Lower leg skin (tissue), 4 donors: ENCODE data around the gene GOLGA5. TPM values are rescaled to one million over a fixed set of nuclear protein-coding genes. Genes with fewer than 3 reads are reported as not detected.
"Not testable (repeated sequence)": the region's sequence is repeated elsewhere in the genome, so short reads cannot be mapped to it uniquely, and the experiment has no call there.

Source experiments
- DNase-seq, 2 donors: peaks; one replicate each; pipeline ENCODE4 v3.0.0-alpha.2; 2019; ENCODE audit warnings: low spot score in 2 of 2
- H3K4me3 ChIP-seq: fragments of 200-600 bp; sonication (generic); 2 replicates; pipeline ENCODE4 v1.5.1; 2017; ENCODE audit warnings: mild to moderate bottlenecking, low read depth; ENCODE audit not compliant: poor library complexity, severe bottlenecking
- POLR2A ChIP-seq, 2 donors: fragments of 450-650 bp; IDR thresholded peaks; one replicate each; pipeline ENCODE4 v1.6.1; 2016 to 2017; ENCODE audit warnings: antibody characterized with exemption in 2 of 2, mild to moderate bottlenecking in 1 of 2, moderate library complexity in 1 of 2
- WGBS, 2 donors: methylation state at CpG; one replicate each; pipeline ENCODE4 v1.1.5; 2018; 5-methylcytosine and 5-hydroxymethylcytosine counted together
- intact Hi-C: fragments of 100-400 bp; cut with DNase I; formaldehyde crosslinking; loops from one replicate; pipeline ENCODE4 v1.15.0; 2023; ENCODE audit warnings: low total_unique reads
- total RNA-seq, 4 donors: library from RNA; depleted of rRNA; stranded (reverse); fragments of >200 nt; gene quantifications; one replicate each; pipeline ENCODE4 v1.1.0, GENCODE V29; 2016
- TF ChIP-seq, protein P1 (sequence below), 3 donors: fragments of 450-650 bp; IDR thresholded peaks; one replicate each; pipeline ENCODE4 v1.5.1; 2016; ENCODE audit warnings: antibody characterized with exemption in 3 of 3, mild to moderate bottlenecking in 3 of 3, moderate library complexity in 2 of 3

The GOLGA5 gene
- total RNA-seq, 4 donors from 2014 or later = 32.5 to 43.8 (median 35.9) TPM

DNA sequence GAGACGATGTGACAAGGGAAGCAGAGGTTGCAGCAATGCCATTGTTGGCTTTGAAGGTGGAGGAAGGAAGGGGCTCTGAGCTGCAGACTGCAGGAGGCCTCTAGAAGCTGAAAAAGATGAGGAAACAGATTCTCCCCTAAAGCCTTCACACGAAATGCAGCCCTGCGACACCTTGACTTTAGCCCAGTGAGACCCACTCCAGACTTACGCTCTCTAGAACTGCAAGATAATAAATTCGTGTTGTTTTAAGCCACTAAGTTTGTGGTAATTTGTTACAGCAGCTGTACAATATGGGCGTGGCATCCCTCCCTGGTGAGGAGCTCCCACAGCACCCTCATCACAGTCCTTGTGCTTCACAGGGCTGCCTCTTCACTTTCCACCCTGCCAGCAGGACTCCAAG, 53.2 kb downstream of the GOLGA5 start:
- TF ChIP-seq, protein P1, sequence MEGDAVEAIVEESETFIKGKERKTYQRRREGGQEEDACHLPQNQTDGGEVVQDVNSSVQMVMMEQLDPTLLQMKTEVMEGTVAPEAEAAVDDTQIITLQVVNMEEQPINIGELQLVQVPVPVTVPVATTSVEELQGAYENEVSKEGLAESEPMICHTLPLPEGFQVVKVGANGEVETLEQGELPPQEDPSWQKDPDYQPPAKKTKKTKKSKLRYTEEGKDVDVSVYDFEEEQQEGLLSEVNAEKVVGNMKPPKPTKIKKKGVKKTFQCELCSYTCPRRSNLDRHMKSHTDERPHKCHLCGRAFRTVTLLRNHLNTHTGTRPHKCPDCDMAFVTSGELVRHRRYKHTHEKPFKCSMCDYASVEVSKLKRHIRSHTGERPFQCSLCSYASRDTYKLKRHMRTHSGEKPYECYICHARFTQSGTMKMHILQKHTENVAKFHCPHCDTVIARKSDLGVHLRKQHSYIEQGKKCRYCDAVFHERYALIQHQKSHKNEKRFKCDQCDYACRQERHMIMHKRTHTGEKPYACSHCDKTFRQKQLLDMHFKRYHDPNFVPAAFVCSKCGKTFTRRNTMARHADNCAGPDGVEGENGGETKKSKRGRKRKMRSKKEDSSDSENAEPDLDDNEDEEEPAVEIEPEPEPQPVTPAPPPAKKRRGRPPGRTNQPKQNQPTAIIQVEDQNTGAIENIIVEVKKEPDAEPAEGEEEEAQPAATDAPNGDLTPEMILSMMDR (IDR thresholded peaks at IDR 0.05) = no peak
- no peak for TF ChIP-seq POLR2A (IDR thresholded peaks at IDR 0.05)
- DNase-seq = no peak
- intact Hi-C loops = no loop called here
- 58 to 66% methylated on average over 6 of the region's 6 CpGs for WGBS, 2 donors
- no peak overlapping the region for H3K4me3 ChIP-seq

DNA sequence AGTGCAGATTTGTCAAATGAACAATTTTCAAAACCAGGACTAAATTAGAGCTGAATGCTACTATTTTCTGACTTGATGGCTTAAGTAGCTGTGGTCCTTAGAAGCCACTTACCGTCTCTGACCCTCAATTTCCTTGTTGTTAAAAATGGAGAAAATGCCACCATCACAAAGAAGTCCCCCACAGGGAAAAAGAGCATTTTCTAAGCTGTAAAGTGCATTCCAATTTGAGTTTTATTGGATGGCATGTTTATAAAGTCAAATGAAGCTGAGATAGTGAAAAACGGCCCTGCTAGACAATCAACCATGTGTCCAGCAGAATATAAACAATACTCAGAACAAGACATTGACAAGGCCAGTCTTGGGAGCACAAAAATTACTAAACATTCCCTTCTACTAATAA, 53.6 kb downstream of the GOLGA5 start:
- H3K4me3 ChIP-seq = no peak overlapping the region
- intact Hi-C loops = no loop called here
- no peak for DNase-seq
- TF ChIP-seq, protein P1 (IDR thresholded peaks at IDR 0.05) = no peak
- no peak for TF ChIP-seq POLR2A (IDR thresholded peaks at IDR 0.05)
- 52 to 59% methylated on average over 2 of the region's 2 CpGs for WGBS, 2 donors

DNA sequence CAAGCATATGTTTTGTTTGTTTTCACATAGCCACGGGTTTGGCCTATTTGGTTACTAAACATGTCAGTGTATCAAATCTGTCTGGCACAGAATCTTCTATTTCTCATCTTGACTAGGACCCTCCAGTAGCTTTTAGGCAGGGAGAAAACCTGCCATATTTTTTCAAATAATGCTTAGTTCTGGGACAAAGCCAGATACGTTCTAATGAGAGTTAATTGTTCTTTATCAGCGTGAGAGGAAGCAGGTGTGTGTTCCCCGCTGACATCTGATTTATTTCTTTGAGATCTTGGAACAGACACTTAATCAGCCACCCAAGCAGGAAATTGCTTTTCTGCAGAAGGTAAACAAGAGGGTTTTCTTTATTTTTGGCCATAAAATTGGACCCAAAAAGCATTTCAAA, 54.8 kb downstream of the GOLGA5 start:
- intact Hi-C loops = no loop called here
- H3K4me3 ChIP-seq = no peak overlapping the region
- DNase-seq = no peak
- WGBS, 2 donors = 29 to 30% methylated on average over 4 of the region's 4 CpGs
- TF ChIP-seq POLR2A (IDR thresholded peaks at IDR 0.05) = no peak
- TF ChIP-seq, protein P1 (IDR thresholded peaks at IDR 0.05) = no peak

DNA sequence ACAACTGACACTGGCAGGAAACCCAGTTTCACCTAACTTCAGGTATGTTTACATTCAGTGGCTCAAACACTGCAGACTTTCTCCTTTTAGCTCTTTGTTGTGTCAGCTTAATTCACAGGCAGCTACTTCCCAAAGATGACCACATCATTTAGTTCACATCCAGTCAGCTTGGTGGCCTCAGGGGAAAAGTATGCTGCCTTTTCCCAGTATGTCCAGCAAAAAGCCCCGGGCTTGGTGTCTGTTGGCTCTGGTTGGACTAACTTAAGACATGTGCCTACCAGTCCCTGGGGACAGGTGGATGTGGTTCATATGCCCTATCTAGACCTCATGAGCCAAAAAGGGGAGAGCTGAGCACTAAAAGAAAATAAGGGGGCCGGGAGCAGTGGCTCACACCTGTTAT, 56.4 kb downstream of the GOLGA5 start:
- 83 to 84% methylated on average over 2 of the region's 2 CpGs for WGBS, 2 donors
- intact Hi-C loops = no loop called here
- no peak overlapping the region for H3K4me3 ChIP-seq
- DNase-seq = no peak
- TF ChIP-seq POLR2A (IDR thresholded peaks at IDR 0.05) = no peak
- TF ChIP-seq, protein P1 (IDR thresholded peaks at IDR 0.05) = no peak

DNA sequence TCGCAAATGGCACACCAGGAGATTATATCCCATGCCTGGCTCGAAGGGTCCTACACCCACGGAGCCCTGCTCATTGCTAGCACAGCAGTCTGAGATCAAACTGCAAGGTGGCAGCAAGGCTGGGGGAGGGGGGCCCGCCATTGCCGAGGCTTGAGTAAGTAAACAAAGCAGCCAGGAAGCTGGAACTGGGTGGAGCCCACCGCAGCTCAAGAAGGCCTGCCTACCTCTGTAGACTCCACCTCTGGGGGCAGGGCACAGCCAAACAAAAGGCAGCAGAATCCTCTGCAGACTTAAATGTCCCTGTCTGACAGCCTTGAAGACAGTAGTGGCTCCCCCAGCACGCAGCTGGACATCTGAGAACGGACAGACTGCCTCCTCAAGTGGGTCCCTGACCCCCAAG, 59.0 kb downstream of the GOLGA5 start:
- H3K4me3 ChIP-seq, intact Hi-C loops, DNase-seq: not testable (repeated sequence)
- 73 to 82% methylated on average over 8 of the region's 8 CpGs for WGBS, 2 donors

DNA sequence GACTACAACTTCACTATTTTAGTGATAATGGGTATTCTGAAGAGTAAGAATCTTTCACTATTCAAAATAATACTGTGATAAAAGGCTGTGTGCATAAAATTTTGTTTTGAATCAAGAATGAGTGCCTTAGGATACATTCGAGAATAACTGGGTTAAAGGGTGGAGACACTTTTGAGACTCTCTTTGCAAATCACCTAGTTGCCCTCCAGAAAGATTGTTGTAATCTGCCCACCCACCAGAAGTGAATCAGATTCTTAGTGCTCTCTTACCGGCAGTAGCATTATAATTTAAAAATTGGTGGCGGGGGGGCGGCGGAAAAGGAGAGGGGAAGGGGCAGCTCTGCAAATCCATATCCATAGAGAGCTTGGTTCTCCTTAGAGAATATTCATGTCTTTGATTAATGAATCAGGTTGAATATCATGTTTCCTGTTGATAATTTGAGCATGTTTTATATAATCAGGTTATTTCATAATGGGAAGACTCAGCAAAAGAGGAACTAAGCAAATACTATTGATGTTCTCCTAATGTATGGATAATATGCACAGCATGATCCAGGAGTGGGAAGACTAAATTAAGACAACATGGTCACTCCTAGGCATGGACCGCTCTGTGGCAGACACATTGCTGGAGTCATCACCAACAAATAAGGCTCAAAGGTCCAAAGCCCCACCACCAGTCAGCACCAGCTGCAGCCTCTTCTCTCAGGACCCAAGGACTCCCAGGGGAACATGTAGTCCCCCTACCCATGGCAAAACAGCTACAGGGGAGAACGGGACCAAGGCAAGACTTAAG, 66.1 kb downstream of the GOLGA5 start:
- TF ChIP-seq, protein P1 (IDR thresholded peaks at IDR 0.05) = no peak
- no peak for TF ChIP-seq POLR2A (IDR thresholded peaks at IDR 0.05)
- no peak overlapping the region for H3K4me3 ChIP-seq
- DNase-seq = no peak
- 67 to 73% methylated on average over 7 of the region's 7 CpGs for WGBS, 2 donors
- intact Hi-C loops = no loop called here
